Measurements from ENCODE around the gene NTM.

Gene NTM

GRCh38 chr11:131692151-131692550 lies 321.7 kb downstream of the NTM start:
- Histone ChIP-seq H2BK120ac (ENCODE audit: low read depth, low read length) (no peak overlapping the region), H3K79me1 (replicated peaks; ENCODE audit: low read length, poor library complexity, severe bottlenecking) (no peaks in the 10 kb centered on the region), H3K27me3 (ENCODE audit: control insufficient read depth in 1 of 2, insufficient read depth in 1 of 2, low read length in 2 of 2) (peaks cover 7 to 56% of the 10 kb centered on the region in 2 experiments), H3K9ac (ENCODE audit: low read length) (no peak overlapping the region), H3K27ac (ENCODE audit: low read length, poor library complexity, severe bottlenecking) (no peak overlapping the region), H3K9me3 (ENCODE audit: control insufficient read depth, low read length) (no peaks in the 10 kb centered on the region), H3K4me3 (ENCODE audit: insufficient read depth in 1 of 2, low read depth in 1 of 2, low read length in 2 of 2) (peak overlapping the region; percentile 11 to 39), H4K91ac (ENCODE audit: low read length) (no peak overlapping the region), H2BK5ac (ENCODE audit: low read depth, low read length, poor library complexity, severe bottlenecking) (no peak overlapping the region), H3K14ac (ENCODE audit: low read length in 2 of 2) (no peak overlapping the region), H3K36me3 (ENCODE audit: control insufficient read depth in 1 of 2, insufficient read depth in 2 of 2, low read depth in 1 of 2, low read length in 2 of 2) (no peaks in the 10 kb centered on the region), H2AK5ac (ENCODE audit: low read length, severe bottlenecking) (no peak overlapping the region), H2BK15ac (ENCODE audit: low read depth, poor library complexity, severe bottlenecking) (no peak overlapping the region), H2AFZ (ENCODE audit: low read depth, low read length) (no peak overlapping the region), H3K18ac (ENCODE audit: low read depth in 1 of 2, low read length in 2 of 2) (no peak overlapping the region), H3K4me2 (ENCODE audit: low read length, poor library complexity, severe bottlenecking) (no peak overlapping the region), H2BK12ac (ENCODE audit: low read length in 2 of 2) (no peak overlapping the region), H3K4ac (ENCODE audit: low read depth in 1 of 2, low read length in 2 of 2) (no peak overlapping the region), H3K23ac (ENCODE audit: low read length in 2 of 2) (no peak overlapping the region), H3K4me1 (ENCODE audit: control insufficient read depth, insufficient read depth, low read depth, low read length) (peaks cover 7% of the 10 kb centered on the region), H4K8ac (ENCODE audit: low read length) (no peak overlapping the region)
- no peak for DNase-seq

GRCh38 chr11:131692961-131693360 lies 322.5 kb downstream of the NTM start:
- Histone ChIP-seq H3K36me3 (ENCODE audit: control insufficient read depth in 1 of 2, insufficient read depth in 2 of 2, low read depth in 1 of 2, low read length in 2 of 2) (no peaks in the 10 kb centered on the region), H4K91ac (ENCODE audit: low read length) (no peak overlapping the region), H3K4me3 (ENCODE audit: insufficient read depth in 1 of 2, low read depth in 1 of 2, low read length in 2 of 2) (no peak overlapping the region), H2BK12ac (ENCODE audit: low read length in 2 of 2) (no peak overlapping the region), H3K27me3 (ENCODE audit: control insufficient read depth in 1 of 2, insufficient read depth in 1 of 2, low read length in 2 of 2) (peaks cover 6 to 57% of the 10 kb centered on the region in 2 experiments), H3K18ac (ENCODE audit: low read depth in 1 of 2, low read length in 2 of 2) (no peak overlapping the region), H2AFZ (ENCODE audit: low read depth, low read length) (no peak overlapping the region), H2BK120ac (ENCODE audit: low read depth, low read length) (no peak overlapping the region), H3K27ac (ENCODE audit: low read length, poor library complexity, severe bottlenecking) (no peak overlapping the region), H3K14ac (ENCODE audit: low read length in 2 of 2) (no peak overlapping the region), H3K4ac (ENCODE audit: low read depth in 1 of 2, low read length in 2 of 2) (no peak overlapping the region), H3K4me2 (ENCODE audit: low read length, poor library complexity, severe bottlenecking) (no peak overlapping the region), H3K9me3 (ENCODE audit: control insufficient read depth, low read length) (no peaks in the 10 kb centered on the region), H3K4me1 (ENCODE audit: control insufficient read depth, insufficient read depth, low read depth, low read length) (peaks cover 7% of the 10 kb centered on the region), H2AK5ac (ENCODE audit: low read length, severe bottlenecking) (no peak overlapping the region), H3K9ac (ENCODE audit: low read length) (no peak overlapping the region), H4K8ac (ENCODE audit: low read length) (no peak overlapping the region), H2BK15ac (ENCODE audit: low read depth, poor library complexity, severe bottlenecking) (no peak overlapping the region), H2BK5ac (ENCODE audit: low read depth, low read length, poor library complexity, severe bottlenecking) (no peak overlapping the region), H3K23ac (ENCODE audit: low read length in 2 of 2) (no peak overlapping the region), H3K79me1 (replicated peaks; ENCODE audit: low read length, poor library complexity, severe bottlenecking) (no peaks in the 10 kb centered on the region)
- WGBS, result 67% methylated on average over 1 of the region's 1 CpG
- DNase-seq, result no peak

- 65% methylated on average over 4 of the region's 4 CpGs for WGBS
- Histone ChIP-seq H2AFZ (ENCODE audit: low read depth, low read length) (no peak overlapping the region), H3K4me3 (ENCODE audit: insufficient read depth in 1 of 2, low read depth in 1 of 2, low read length in 2 of 2) (no peak overlapping the region)
These were observed 323.3 kb downstream of the NTM start for GRCh38 chr11:131693756-131694155.

GRCh38 chr11:131694526-131695424 lies 324.4 kb downstream of the NTM start:
- H3K79me1 ChIP-seq (replicated peaks; ENCODE audit: low read length, poor library complexity, severe bottlenecking), result no peaks in the 10 kb centered on the region
- peak overlapping the region in 1 of 2 experiments; percentile 75 for H3K18ac ChIP-seq (ENCODE audit: low read depth in 1 of 2, low read length in 2 of 2)
- H3K27ac ChIP-seq (ENCODE audit: low read length, poor library complexity, severe bottlenecking), result no peak overlapping the region
- H3K4ac ChIP-seq (ENCODE audit: low read depth in 1 of 2, low read length in 2 of 2), result no peak overlapping the region
- H3K4me1 ChIP-seq (ENCODE audit: control insufficient read depth, insufficient read depth, low read depth, low read length), result peaks cover 4% of the 10 kb centered on the region
- no peak overlapping the region for H3K14ac ChIP-seq (ENCODE audit: low read length in 2 of 2)
- peak; percentile 75 for DNase-seq
- H2BK15ac ChIP-seq (ENCODE audit: low read depth, poor library complexity, severe bottlenecking), result no peak overlapping the region
- peak overlapping the region in 1 of 2 experiments; percentile 71 for H3K4me3 ChIP-seq (ENCODE audit: insufficient read depth in 1 of 2, low read depth in 1 of 2, low read length in 2 of 2)
- no peaks in the 10 kb centered on the region for H3K36me3 ChIP-seq (ENCODE audit: control insufficient read depth in 1 of 2, insufficient read depth in 2 of 2, low read depth in 1 of 2, low read length in 2 of 2)
- peaks cover 0 to 52% of the 10 kb centered on the region in 2 experiments for H3K27me3 ChIP-seq (ENCODE audit: control insufficient read depth in 1 of 2, insufficient read depth in 1 of 2, low read length in 2 of 2)
- H3K9ac ChIP-seq (ENCODE audit: low read length), result peak overlapping the region; percentile 67
- H2BK120ac ChIP-seq (ENCODE audit: low read depth, low read length), result no peak overlapping the region
- no peak overlapping the region for H4K8ac ChIP-seq (ENCODE audit: low read length)
- peak overlapping the region; percentile 36 for H2AFZ ChIP-seq (ENCODE audit: low read depth, low read length)
- 26% methylated on average over 34 of the region's 34 CpGs for WGBS
- no peak overlapping the region for H2BK5ac ChIP-seq (ENCODE audit: low read depth, low read length, poor library complexity, severe bottlenecking)
- H3K4me2 ChIP-seq (ENCODE audit: low read length, poor library complexity, severe bottlenecking), result no peak overlapping the region
- no peak overlapping the region for H3K23ac ChIP-seq (ENCODE audit: low read length in 2 of 2)
- H4K91ac ChIP-seq (ENCODE audit: low read length), result peak overlapping the region; percentile 2
- no peak overlapping the region for H2AK5ac ChIP-seq (ENCODE audit: low read length, severe bottlenecking)
- peak overlapping the region in 1 of 2 experiments; percentile 87 for H2BK12ac ChIP-seq (ENCODE audit: low read length in 2 of 2)
- H3K9me3 ChIP-seq (ENCODE audit: control insufficient read depth, low read length), result no peaks in the 10 kb centered on the region

More at GRCh38 chr11:131693756-131694155, 323.3 kb downstream of the NTM start:
- Histone ChIP-seq H3K4me2 (ENCODE audit: low read length, poor library complexity, severe bottlenecking) (no peak overlapping the region), H3K4ac (ENCODE audit: low read depth in 1 of 2, low read length in 2 of 2) (no peak overlapping the region), H3K79me1 (replicated peaks; ENCODE audit: low read length, poor library complexity, severe bottlenecking) (no peaks in the 10 kb centered on the region), H2BK5ac (ENCODE audit: low read depth, low read length, poor library complexity, severe bottlenecking) (no peak overlapping the region), H3K18ac (ENCODE audit: low read depth in 1 of 2, low read length in 2 of 2) (no peak overlapping the region), H3K4me1 (ENCODE audit: control insufficient read depth, insufficient read depth, low read depth, low read length) (peaks cover 4% of the 10 kb centered on the region), H3K27me3 (ENCODE audit: control insufficient read depth in 1 of 2, insufficient read depth in 1 of 2, low read length in 2 of 2) (peaks cover 6 to 60% of the 10 kb centered on the region in 2 experiments), H3K27ac (ENCODE audit: low read length, poor library complexity, severe bottlenecking) (no peak overlapping the region), H3K14ac (ENCODE audit: low read length in 2 of 2) (no peak overlapping the region), H2AK5ac (ENCODE audit: low read length, severe bottlenecking) (no peak overlapping the region), H3K23ac (ENCODE audit: low read length in 2 of 2) (no peak overlapping the region), H3K36me3 (ENCODE audit: control insufficient read depth in 1 of 2, insufficient read depth in 2 of 2, low read depth in 1 of 2, low read length in 2 of 2) (no peaks in the 10 kb centered on the region), H2BK15ac (ENCODE audit: low read depth, poor library complexity, severe bottlenecking) (no peak overlapping the region), H3K9me3 (ENCODE audit: control insufficient read depth, low read length) (no peaks in the 10 kb centered on the region), H3K9ac (ENCODE audit: low read length) (no peak overlapping the region), H4K91ac (ENCODE audit: low read length) (no peak overlapping the region), H2BK120ac (ENCODE audit: low read depth, low read length) (no peak overlapping the region), H4K8ac (ENCODE audit: low read length) (no peak overlapping the region), H2BK12ac (ENCODE audit: low read length in 2 of 2) (no peak overlapping the region)
- no peak for DNase-seq

Measured in mesenchymal stem cell (in vitro differentiated cells and primary cell).